GM19372 (cell line): ENCODE measurements around the gene FIGNL1.
A peak's percentile ranks its signal among the peaks of the same experiment; 100 is the strongest.

Experiments
- ATAC-seq: cut with Tn5 transposase; IDR thresholded peaks from one replicate; pipeline ENCODE4 v1.9.1; 2021; ENCODE audit warnings: mild to moderate bottlenecking, low read depth, moderate library complexity; ENCODE audit not compliant: unreplicated experiment

The FIGNL1 gene

GRCh38 chr7:50399635-50400034 is 50.5 kb downstream of the FIGNL1 start:
- ATAC-seq = no peak

GRCh38 chr7:50399206-50399605 is 50.9 kb downstream of the FIGNL1 start:
- no peak for ATAC-seq

- no peak for ATAC-seq
These were observed 52.2 kb downstream of the FIGNL1 start for GRCh38 chr7:50397971-50398324.

- peak; percentile 68 for ATAC-seq
These were observed 52.7 kb downstream of the FIGNL1 start for GRCh38 chr7:50397320-50397970.

- peak; percentile 1 for ATAC-seq
These were observed 53.3 kb downstream of the FIGNL1 start for GRCh38 chr7:50396856-50397255.

- ATAC-seq = no peak
These were observed 55.8 kb downstream of the FIGNL1 start for GRCh38 chr7:50394315-50394714.
